Measurements from ENCODE around the gene TP53I3. TPM values are rescaled to one million over a fixed set of nuclear protein-coding genes. Genes with fewer than 3 reads are reported as not detected.

TP53I3 gene
- total and polyA plus RNA-seq, 2 donors (not counting 3 experiments of a cell fraction or from before 2014, with no cell fraction given), result 94.2 to 116 TPM

GRCh38 chr2:24076849-24077534 lies 7.6 kb downstream of the TP53I3 start:
- TF ChIP-seq POLR2AphosphoS5 (IDR thresholded peaks at IDR 0.05; ENCODE audit: insufficient read depth, low read depth, low read length) (peak; percentile 41), EZH2 (IDR thresholded peaks at IDR 0.05; ENCODE audit: borderline replicate concordance, low read depth, low read length, severe bottlenecking) (no peak), POLR2A (IDR thresholded peaks at IDR 0.05; ENCODE audit: low read depth, low read length) (peak; percentile 74)
- no peaks in the 10 kb centered on the region for H3K9me3 ChIP-seq (replicated peaks; ENCODE audit: control insufficient read depth, insufficient read depth, low read length)
- peaks cover 29% of the 10 kb centered on the region for H3K79me2 ChIP-seq (ENCODE audit: control insufficient read depth, insufficient read depth, low read length)
- dilution Hi-C loops (cut with MboI; ENCODE audit: extremely low pct_ligation_motif_present, low sequenced_read_pairs) (no loop called here), intact Hi-C loops (cut with micrococcal nuclease) (loop anchor here (1.0 to 2.0 kb wide), 5 partner anchors 7 to 150 kb away; partner anchors contain the start of genes ATAD2B, TP53I3 and WDCP)
- no peaks in the 10 kb centered on the region for H3K9me1 ChIP-seq (replicated peaks; ENCODE audit: control insufficient read depth, extremely low read depth, insufficient read depth, low read length)
- DNase-seq (ENCODE audit: low read depth, low spot score) (peak; percentile 30), FAIRE-seq (peak; percentile 12)
- H4K20me1 ChIP-seq (replicated peaks; ENCODE audit: control insufficient read depth, extremely low read depth, insufficient read depth, low read length), result no peaks in the 10 kb centered on the region
- H3K27ac ChIP-seq (ENCODE audit: insufficient read depth, low read depth, low read length), result no peak overlapping the region
- H2AFZ ChIP-seq (ENCODE audit: low read depth, low read length), result peak overlapping the region; percentile 69
- H3K4me1 ChIP-seq (ENCODE audit: control insufficient read depth, extremely low read depth, insufficient read depth, low read length), result peaks cover 12% of the 10 kb centered on the region
- peak overlapping the region; percentile 29 for H3K9ac ChIP-seq (replicated peaks; ENCODE audit: extremely low read depth, insufficient read depth, low read length)
- H3K4me3 ChIP-seq (replicated peaks in 1 of 3; ENCODE audit: insufficient read depth in 1 of 3, low read depth in 1 of 3, low read length in 3 of 3), result peak overlapping the region; percentile 53 to 92 (median 79)
- H3K4me2 ChIP-seq (ENCODE audit: insufficient read depth, low read length), result peak overlapping the region; percentile 74
- POLR2A ChIA-PET, result interaction anchor here (0.6 to 1.9 kb wide), 5 partner anchors 7 to 148 kb away, joined by 3 to 8 read pairs (median 5); partner anchors contain the start of genes MFSD2B, TP53I3 and WDCP
- BruUV-seq (replicated peaks), result no TSS peak
- H3K36me3 ChIP-seq (ENCODE audit: control insufficient read depth in 2 of 2, extremely low read depth in 1 of 2, insufficient read depth in 2 of 2, low read length in 2 of 2), result peaks cover 10 to 12% of the 10 kb centered on the region in 2 experiments
- no peaks in the 10 kb centered on the region for H3K27me3 ChIP-seq (ENCODE audit: control insufficient read depth in 2 of 2, insufficient read depth in 2 of 2, low read length in 2 of 2)
- CTCF ChIA-PET, result interaction anchor here (1.1 to 2.0 kb wide), 6 partner anchors 8 to 252 kb away, joined by 3 to 15 read pairs (median 6); partner anchors contain the start of genes ATAD2B, TP53I3 and WDCP
